ENCODE results near the gene INPP4A. TPM values are rescaled to one million over a fixed set of nuclear protein-coding genes. Genes with fewer than 3 reads are reported as not detected.
"Not testable (repeated sequence)": the region's sequence is repeated elsewhere in the genome, so short reads cannot be mapped to it uniquely, and the experiment has no call there.

INPP4A gene
- total RNA-seq, 2 donors from 2014 or later = 10.9 to 12.2 TPM

- TF ChIP-seq CTCF (IDR thresholded peaks at IDR 0.05) = no peak
- no peak for TF ChIP-seq POLR2A (IDR thresholded peaks at IDR 0.05)
- DNase-seq = no peak
- Histone ChIP-seq H3K9me3 (no peaks in the 10 kb centered on the region), H3K27me3 (no peaks in the 10 kb centered on the region), H3K36me3 (replicated peaks in 1 of 2; ENCODE audit: insufficient read depth in 1 of 2, low read depth in 2 of 2) (no peaks in the 10 kb centered on the region), H3K4me3 (no peak overlapping the region), H3K27ac (no peak overlapping the region), H3K4me1 (no peaks in the 10 kb centered on the region)
- intact Hi-C loops (cut with DNase I) = no loop called here
- WGBS, 2 donors = 84 to 90% methylated on average over 10 of the region's 10 CpGs
- ATAC-seq = no peak
Observed at GRCh38 chr2:98585386-98585785, 140.7 kb downstream of the INPP4A start.

- DNase-seq (no peak), ATAC-seq (no peak)
- Histone ChIP-seq H3K4me1 (no peaks in the 10 kb centered on the region), H3K36me3 (replicated peaks in 1 of 2; ENCODE audit: insufficient read depth in 1 of 2, low read depth in 2 of 2) (no peaks in the 10 kb centered on the region), H3K27ac (no peak overlapping the region), H3K9me3 (no peaks in the 10 kb centered on the region), H3K4me3 (no peak overlapping the region), H3K27me3 (no peaks in the 10 kb centered on the region)
- TF ChIP-seq POLR2A (IDR thresholded peaks at IDR 0.05) = no peak
- no peak for TF ChIP-seq CTCF (IDR thresholded peaks at IDR 0.05)
- intact Hi-C loops (cut with DNase I) = no loop called here
- WGBS, 2 donors = 85 to 94% methylated on average over 6 of the region's 6 CpGs
Observed at GRCh38 chr2:98586551-98587140, 142.0 kb downstream of the INPP4A start.

- H3K27me3 ChIP-seq = no peaks in the 10 kb centered on the region
- H3K36me3 ChIP-seq (replicated peaks in 1 of 2; ENCODE audit: insufficient read depth in 1 of 2, low read depth in 2 of 2) = no peaks in the 10 kb centered on the region
- ATAC-seq (no peak), DNase-seq (no peak)
- TF ChIP-seq POLR2A (IDR thresholded peaks at IDR 0.05) = no peak
- TF ChIP-seq CTCF (IDR thresholded peaks at IDR 0.05) = no peak
- 74 to 90% methylated on average over 4 of the region's 4 CpGs for WGBS, 2 donors
- intact Hi-C loops (cut with DNase I) = no loop called here
- no peaks in the 10 kb centered on the region for H3K9me3 ChIP-seq
- no peak overlapping the region for H3K4me3 ChIP-seq
- no peak overlapping the region for H3K27ac ChIP-seq
- H3K4me1 ChIP-seq = no peaks in the 10 kb centered on the region
Observed at GRCh38 chr2:98588880-98589431, 144.3 kb downstream of the INPP4A start.

- H3K27ac ChIP-seq = no peak overlapping the region
- ATAC-seq (no peak), DNase-seq (no peak)
- TF ChIP-seq CTCF (IDR thresholded peaks at IDR 0.05) (no peak), POLR2A (IDR thresholded peaks at IDR 0.05) (no peak)
- H3K36me3 ChIP-seq (replicated peaks in 1 of 2; ENCODE audit: insufficient read depth in 1 of 2, low read depth in 2 of 2) = no peaks in the 10 kb centered on the region
- no peaks in the 10 kb centered on the region for H3K27me3 ChIP-seq
- H3K4me3 ChIP-seq = no peak overlapping the region
- 95 to 96% methylated on average over 4 of the region's 4 CpGs for WGBS, 2 donors
- H3K4me1 ChIP-seq = no peaks in the 10 kb centered on the region
- intact Hi-C loops (cut with DNase I) = no loop called here
- no peaks in the 10 kb centered on the region for H3K9me3 ChIP-seq
Observed at GRCh38 chr2:98589489-98589888, 144.8 kb downstream of the INPP4A start.

- no peak for TF ChIP-seq CTCF (IDR thresholded peaks at IDR 0.05)
- TF ChIP-seq POLR2A (IDR thresholded peaks at IDR 0.05) = no peak
- H3K27ac ChIP-seq = no peak overlapping the region
- intact Hi-C loops (cut with DNase I) = no loop called here
- WGBS, 2 donors = 93 to 97% methylated on average over 8 of the region's 8 CpGs
- no peaks in the 10 kb centered on the region for H3K9me3 ChIP-seq
- no peak for DNase-seq
- no peaks in the 10 kb centered on the region for H3K4me1 ChIP-seq
- no peaks in the 10 kb centered on the region for H3K27me3 ChIP-seq
- no peaks in the 10 kb centered on the region for H3K36me3 ChIP-seq (replicated peaks in 1 of 2; ENCODE audit: insufficient read depth in 1 of 2, low read depth in 2 of 2)
- H3K4me3 ChIP-seq = no peak overlapping the region
- no peak for ATAC-seq
Observed at GRCh38 chr2:98592565-98592964, 147.9 kb downstream of the INPP4A start.

GRCh38 chr2:98594665-98595064 lies 150.0 kb downstream of the INPP4A start:
- H3K4me3 ChIP-seq; H3K27ac ChIP-seq; H3K27me3 ChIP-seq; H3K36me3 ChIP-seq (replicated peaks in 1 of 2; ENCODE audit: insufficient read depth in 1 of 2, low read depth in 2 of 2); ATAC-seq; H3K9me3 ChIP-seq; DNase-seq; H3K4me1 ChIP-seq; intact Hi-C loops (cut with DNase I): not testable (repeated sequence)
- 81 to 97% methylated on average over 4 of the region's 4 CpGs for WGBS, 2 donors
